GM12891 (cell line): ENCODE data around the gene CTCF.

Experiments used
- DNase-seq: peaks from one replicate; pipeline ENCODE4 v3.0.0; 2011; ENCODE audit warnings: low spot score; ENCODE audit not compliant: insufficient read length
- FAIRE-seq: peaks from 2 replicates; lab custom pipeline; 2011; peaks lifted over from hg19 to GRCh38; lab: Jason Lieb, UNC
- PAX5 ChIP-seq: IDR thresholded peaks from 2 replicates; pipeline ENCODE4 v1.6.1; 2011; ENCODE audit warnings: low read length, moderate library complexity, mild to moderate bottlenecking; ENCODE audit not compliant: insufficient read depth, severe bottlenecking
- POLR2A ChIP-seq: IDR thresholded peaks from 2 replicates; pipeline ENCODE4 v1.6.1; 2011; ENCODE audit warnings: low read depth, low read length, control low read depth
- POLR2AphosphoS5 ChIP-seq: IDR thresholded peaks from 2 replicates; pipeline ENCODE4 v1.6.1; 2011; ENCODE audit warnings: low read depth, low read length, control low read depth
- POU2F2 ChIP-seq: IDR thresholded peaks from 2 replicates; pipeline ENCODE4 v1.6.1; 2011; ENCODE audit warnings: low read depth, mild to moderate bottlenecking, control low read depth, low read length, moderate library complexity
- SPI1 ChIP-seq: IDR thresholded peaks from 2 replicates; pipeline ENCODE4 v1.6.1; 2011; ENCODE audit warnings: low read depth, low read length, control low read depth
- TAF1 ChIP-seq: IDR thresholded peaks from 2 replicates; pipeline ENCODE4 v1.6.1; 2011; ENCODE audit warnings: low read depth, low read length, control low read depth

Gene CTCF

GRCh38 chr16:67676516-67676915, 114.2 kb downstream of the CTCF start:
- no peak for TF ChIP-seq PAX5
- no peak for TF ChIP-seq TAF1
- no peak for TF ChIP-seq POU2F2
- no peak for TF ChIP-seq POLR2AphosphoS5
- no peak for TF ChIP-seq POLR2A
- TF ChIP-seq SPI1: no peak
- FAIRE-seq (no peak), DNase-seq (no peak)

DNA sequence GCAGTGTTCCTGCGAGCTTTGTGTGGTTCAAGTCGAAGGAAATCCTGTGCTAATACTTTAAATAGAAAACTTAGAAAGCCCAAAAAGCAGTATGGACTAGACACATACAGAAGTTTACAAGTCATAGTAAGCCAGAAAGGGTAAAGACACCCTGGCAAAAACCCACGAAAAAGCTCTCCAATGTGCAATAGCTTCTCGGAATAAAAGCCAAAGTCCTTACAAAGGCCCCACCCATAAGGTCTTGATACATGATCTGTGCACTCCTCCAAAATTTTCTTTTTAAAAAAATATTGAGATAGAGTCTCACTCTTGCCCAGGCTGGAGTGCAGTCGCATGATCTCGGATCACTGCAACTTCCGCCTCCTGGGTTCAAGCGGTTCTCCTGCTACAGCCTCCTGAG, 114.6 kb downstream of the CTCF start:
- FAIRE-seq: no peak
- DNase-seq: no peak
- TF ChIP-seq TAF1 (no peak), POLR2AphosphoS5 (no peak), POU2F2 (no peak), POLR2A (no peak), SPI1 (no peak), PAX5 (no peak)

GRCh38 chr16:67677712-67678111, 115.4 kb downstream of the CTCF start:
- FAIRE-seq: no peak
- TF ChIP-seq POU2F2 (no peak), PAX5 (no peak), TAF1 (no peak), SPI1 (no peak)
- no peak for DNase-seq

DNA sequence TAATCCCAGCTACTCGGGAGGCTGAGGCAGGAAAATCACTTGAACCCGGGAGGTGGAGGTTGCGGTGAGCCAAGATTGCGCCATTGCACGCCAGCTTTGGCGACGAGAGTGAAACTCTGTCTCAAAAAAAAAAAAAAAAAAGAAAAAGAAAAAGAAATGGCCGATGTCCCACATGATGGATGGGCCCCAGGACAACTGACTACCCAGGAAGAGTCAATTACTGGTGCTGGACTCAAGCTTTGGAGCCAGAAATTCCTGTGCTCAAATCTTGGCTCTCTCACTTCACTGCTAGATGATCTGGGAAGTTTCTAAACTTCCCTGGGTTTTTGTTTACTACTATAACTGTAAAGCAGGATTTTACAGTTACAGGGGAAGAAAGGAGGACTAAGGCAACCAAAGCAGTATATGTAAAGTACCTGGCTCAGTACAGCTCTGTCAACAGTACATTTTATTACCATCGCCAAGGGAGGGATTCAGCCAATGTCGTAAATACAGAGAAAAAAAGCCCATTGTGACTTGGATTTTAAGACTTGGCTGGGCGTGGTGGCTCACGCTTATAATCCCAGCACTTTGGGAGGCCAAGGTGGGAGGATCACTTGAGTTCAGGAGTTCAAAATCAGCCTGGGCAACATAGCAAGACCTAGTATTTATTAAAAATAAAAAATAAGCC, 116.2 kb downstream of the CTCF start:
- FAIRE-seq (no peak), DNase-seq (no peak)
- TF ChIP-seq POLR2AphosphoS5 (no peak), POLR2A (no peak), TAF1 (no peak), POU2F2 (no peak), SPI1 (no peak), PAX5 (no peak)

DNA sequence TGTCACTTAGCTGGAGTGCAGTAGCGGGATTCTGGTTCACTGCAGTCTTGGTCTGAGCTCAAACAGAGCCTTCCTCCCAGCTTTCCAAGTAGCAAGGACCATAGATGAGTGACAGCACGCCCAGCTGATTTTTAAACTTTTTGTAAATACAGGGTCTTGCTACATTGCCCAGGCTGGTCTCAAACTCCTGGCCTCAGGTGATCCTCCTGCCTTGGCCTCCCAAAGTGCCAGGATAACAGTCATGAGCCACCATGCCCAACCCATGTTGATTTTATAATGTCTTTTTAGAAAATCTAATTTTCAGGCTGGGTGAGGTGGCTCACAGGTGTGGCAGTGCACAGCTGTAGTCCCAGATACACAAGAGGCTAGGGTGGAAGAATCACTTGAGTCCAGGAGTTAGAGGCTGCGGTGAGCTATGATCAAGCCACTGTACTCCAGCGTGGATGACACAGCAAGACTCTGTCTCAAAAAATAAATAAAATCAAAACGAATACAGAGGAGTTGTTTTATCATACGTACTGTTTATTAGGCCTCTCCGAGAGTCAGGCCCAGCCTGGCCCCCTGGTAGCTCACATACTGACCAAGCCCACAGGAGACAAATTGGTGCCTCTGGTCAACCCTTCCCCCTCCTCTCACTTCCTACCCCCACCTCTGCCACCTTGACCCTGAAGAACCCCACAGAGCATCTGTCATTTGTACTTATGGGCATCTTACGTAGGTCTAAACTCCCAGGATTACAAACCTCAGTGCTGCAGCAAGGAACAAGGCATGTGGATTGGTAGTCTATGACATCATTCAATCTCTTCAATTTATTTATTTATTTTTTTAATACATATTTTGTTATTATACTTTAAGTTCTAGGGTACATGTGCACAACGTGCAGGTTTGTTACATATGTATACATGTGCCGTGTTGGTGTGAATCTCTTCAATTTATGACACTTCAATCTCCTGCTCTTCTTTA, 117.9 kb downstream of the CTCF start:
- FAIRE-seq (no peak), DNase-seq (no peak)
- TF ChIP-seq TAF1 (no peak), PAX5 (no peak), POU2F2 (no peak), SPI1 (no peak), POLR2A (no peak), POLR2AphosphoS5 (no peak)

DNA sequence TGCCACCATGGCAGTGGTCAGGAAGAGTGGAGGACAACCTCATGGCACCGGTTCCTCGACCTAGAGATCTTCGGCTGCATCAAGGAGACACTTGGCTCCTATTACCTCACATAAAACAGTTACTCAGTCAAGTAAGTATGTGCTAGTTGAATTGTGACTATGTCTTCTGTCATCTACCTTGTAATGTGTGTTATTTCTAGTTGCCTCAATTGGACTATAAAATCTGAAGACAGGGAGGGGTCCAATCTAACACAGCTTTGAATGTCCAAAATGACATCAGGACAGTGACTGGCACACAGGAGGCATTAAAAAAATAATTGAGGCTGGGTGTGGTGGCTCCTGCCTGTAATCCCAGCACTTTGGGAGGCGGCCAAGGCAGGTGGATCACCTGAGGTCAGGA, 121.4 kb downstream of the CTCF start:
- DNase-seq (no peak), FAIRE-seq (no peak)
- TF ChIP-seq SPI1 (no peak), POU2F2 (no peak), POLR2A (no peak), TAF1 (no peak), POLR2AphosphoS5 (no peak), PAX5 (no peak)

GRCh38 chr16:67685388-67686112, 123.2 kb downstream of the CTCF start:
- TF ChIP-seq PAX5 (peak; percentile 83), POLR2A (no peak)
- FAIRE-seq (peak; percentile 56), DNase-seq (no peak)
